Activated naive CD4-positive, alpha-beta T cell treated with anti-CD3 and anti-CD28 coated beads, Interleukin-2, amount 10 ng/mL, durations not matched to agents 5 hours and 36 hours (primary cell): ENCODE results near the gene SFTPA2. TPM values are rescaled to one million over a fixed set of nuclear protein-coding genes. Genes with fewer than 3 reads are reported as not detected.

ENCODE experiments used
- total RNA-seq, 2 experiments: library from RNA; stranded (reverse); gene quantifications; one replicate each; pipeline ENCODE4 v1.2.3, GENCODE V29; 2021

SFTPA2 gene
- total RNA-seq = not detected

GRCh38 chr10:79560160-79560709 lies at the start of gene SFTPA2:
Gene SFTPA2, minus strand, starts transcription at chr10:79560407. Its CDS starts 924 bp downstream, at chr10:79559483.

GRCh38 chr10:79511891-79512583 lies 48.2 kb downstream of the SFTPA2 start, which contains the start of gene EIF5AL1:
Gene EIF5AL1, plus strand, starts transcription at chr10:79512533. Its CDS starts 117 bp downstream, at chr10:79512650.

Other genes with a start within 250 kb of the SFTPA2 start
- gene PPIF, start 212.9 kb downstream of the SFTPA2 start, total RNA-seq = 10 to 100 TPM; 47.4 to 47.8 TPM
- under 1 TPM; 0.76 to 0.94 TPM for gene ZCCHC24, start 114.8 kb downstream of the SFTPA2 start, total RNA-seq
- gene EIF5AL1, start 47.9 kb downstream of the SFTPA2 start, total RNA-seq = 1 to 10 TPM; 1.2 to 1.8 TPM
- not detected for gene SFTPA1, start 50.5 kb upstream of the SFTPA2 start, total RNA-seq
- 1 to 10 TPM; 1.6 to 2.0 TPM for gene NUTM2B, start 142.8 kb upstream of the SFTPA2 start, total RNA-seq